Mesenchymal stem cell (in vitro differentiated cells and primary cell): ENCODE data around the gene SEMA6C.

ENCODE experiments used
- DNase-seq: peaks from one replicate; pipeline ENCODE4 v3.0.0-alpha.2; 2013
- H2AFZ ChIP-seq: one replicate; pipeline ENCODE4 v1.6.1; 2013; ENCODE audit warnings: low read depth, mild to moderate bottlenecking, control low read depth, inconsistent platforms, low read length, moderate library complexity
- H2AK5ac ChIP-seq: 2 replicates; pipeline ENCODE4 v1.6.1; 2013; ENCODE audit warnings: low read length, moderate library complexity, mild to moderate bottlenecking, inconsistent platforms; ENCODE audit not compliant: severe bottlenecking
- H2BK120ac ChIP-seq: one replicate; pipeline ENCODE4 v1.6.1; 2013; ENCODE audit warnings: low read depth, mild to moderate bottlenecking, inconsistent platforms, low read length, moderate library complexity
- H2BK12ac ChIP-seq, 2 experiments: one replicate each; pipeline ENCODE4 v1.6.1; 2013; ENCODE audit warnings: inconsistent platforms in 2 of 2, low read length in 2 of 2, mild to moderate bottlenecking in 2 of 2, moderate library complexity in 2 of 2, control low read depth in 1 of 2
- H2BK15ac ChIP-seq: one replicate; pipeline ENCODE4 v1.6.1; 2013; ENCODE audit warnings: mild to moderate bottlenecking, low read depth, inconsistent platforms; ENCODE audit not compliant: poor library complexity, severe bottlenecking
- H2BK5ac ChIP-seq: 2 replicates; pipeline ENCODE4 v1.6.1; 2013; ENCODE audit warnings: low read depth, mild to moderate bottlenecking, low read length, control low read depth, inconsistent platforms; ENCODE audit not compliant: poor library complexity, severe bottlenecking
- H3K14ac ChIP-seq, 2 experiments: one replicate each; pipeline ENCODE4 v1.6.1; 2013; ENCODE audit warnings: inconsistent platforms in 2 of 2, low read length in 2 of 2, control low read depth in 1 of 2, mild to moderate bottlenecking in 1 of 2, moderate library complexity in 1 of 2
- H3K18ac ChIP-seq, 2 experiments: one replicate each; pipeline ENCODE4 v1.6.1; 2013; ENCODE audit warnings: inconsistent platforms in 2 of 2, low read length in 2 of 2, control low read depth in 1 of 2, low read depth in 1 of 2, mild to moderate bottlenecking in 1 of 2
- H3K23ac ChIP-seq, 2 experiments: one replicate each; pipeline ENCODE4 v1.6.1; 2013; ENCODE audit warnings: inconsistent platforms in 2 of 2, low read length in 2 of 2, mild to moderate bottlenecking in 2 of 2, moderate library complexity in 2 of 2, control low read depth in 1 of 2
- H3K27ac ChIP-seq: 2 replicates; pipeline ENCODE4 v1.5.1; 2013; ENCODE audit warnings: mild to moderate bottlenecking, moderate library complexity, low read length, control low read depth, inconsistent platforms; ENCODE audit not compliant: poor library complexity, severe bottlenecking
- H3K27me3 ChIP-seq, 2 experiments: 2 replicates each; pipeline versions ENCODE4 v1.6.1 to v1.7.0; 2013; ENCODE audit warnings: low read length in 2 of 2, mild to moderate bottlenecking in 2 of 2, moderate library complexity in 2 of 2, control low read depth in 1 of 2, inconsistent platforms in 1 of 2; ENCODE audit not compliant: control insufficient read depth in 1 of 2, insufficient read depth in 1 of 2
- H3K36me3 ChIP-seq, 2 experiments: 2 replicates each; pipeline versions ENCODE4 v1.6.1 to v1.7.0; 2013; ENCODE audit warnings: low read length in 2 of 2, control low read depth in 1 of 2, inconsistent platforms in 1 of 2, low read depth in 1 of 2, mild to moderate bottlenecking in 1 of 2; ENCODE audit not compliant: insufficient read depth in 2 of 2, control insufficient read depth in 1 of 2
- H3K4ac ChIP-seq, 2 experiments: one replicate each; pipeline ENCODE4 v1.6.1; 2013; ENCODE audit warnings: inconsistent platforms in 2 of 2, low read length in 2 of 2, mild to moderate bottlenecking in 2 of 2, moderate library complexity in 2 of 2, control low read depth in 1 of 2, low read depth in 1 of 2
- H3K4me1 ChIP-seq: 2 replicates; pipeline ENCODE4 v1.6.1; 2013; ENCODE audit warnings: low read depth, low read length, control low read depth; ENCODE audit not compliant: control insufficient read depth, insufficient read depth
- H3K4me2 ChIP-seq: 2 replicates; pipeline ENCODE4 v1.6.1; 2013; ENCODE audit warnings: low read length, mild to moderate bottlenecking, inconsistent platforms; ENCODE audit not compliant: poor library complexity, severe bottlenecking
- H3K4me3 ChIP-seq, 2 experiments: 2 replicates each; pipeline versions ENCODE4 v1.5.1 to v1.7.0; 2013; ENCODE audit warnings: low read length in 2 of 2, mild to moderate bottlenecking in 2 of 2, control low read depth in 1 of 2, low read depth in 1 of 2; ENCODE audit not compliant: insufficient read depth in 1 of 2
- H3K79me1 ChIP-seq: replicated peaks from 2 replicates; pipeline ENCODE4 v1.6.1; 2013; ENCODE audit warnings: mild to moderate bottlenecking, control low read depth, low read length, inconsistent platforms; ENCODE audit not compliant: poor library complexity, severe bottlenecking
- H3K9ac ChIP-seq: 2 replicates; pipeline ENCODE4 v1.7.0; 2013; ENCODE audit warnings: mild to moderate bottlenecking, low read length, moderate library complexity
- H3K9me3 ChIP-seq: 2 replicates; pipeline ENCODE4 v1.7.0; 2013; ENCODE audit warnings: mild to moderate bottlenecking, low read length; ENCODE audit not compliant: control insufficient read depth
- H4K8ac ChIP-seq: one replicate; pipeline ENCODE4 v1.6.1; 2013; ENCODE audit warnings: inconsistent platforms, mild to moderate bottlenecking, low read length, moderate library complexity
- H4K91ac ChIP-seq: one replicate; pipeline ENCODE4 v1.6.1; 2013; ENCODE audit warnings: mild to moderate bottlenecking, low read length, inconsistent platforms
- WGBS: methylation state at CpG from one replicate; pipeline ENCODE4 v1.1.7; 2013; ENCODE audit warnings: mixed read lengths; 5-methylcytosine and 5-hydroxymethylcytosine counted together

Gene SEMA6C

DNA sequence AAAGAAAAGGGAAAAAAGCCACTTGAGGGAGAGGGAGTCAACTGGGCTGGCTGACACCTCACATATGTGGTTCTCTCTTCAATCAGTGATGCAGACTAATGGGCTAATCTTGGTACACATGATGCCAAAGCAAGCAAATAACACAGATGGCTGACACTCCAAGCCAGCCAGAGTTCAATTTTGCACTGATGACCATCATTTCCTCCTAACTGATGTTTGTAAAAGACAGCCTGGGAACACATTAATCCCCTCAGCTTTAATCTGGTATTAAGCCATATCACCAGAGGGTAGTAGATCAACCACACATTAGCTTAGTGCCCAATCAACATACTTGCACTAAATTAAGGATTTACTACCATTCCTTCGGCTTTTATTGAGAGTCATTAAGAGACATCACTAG is 40.8 kb upstream of the SEMA6C start:
- H2BK5ac ChIP-seq: no peak overlapping the region
- no peak overlapping the region for H2AFZ ChIP-seq
- H4K91ac ChIP-seq: no peak overlapping the region
- no peak overlapping the region for H3K4me2 ChIP-seq
- no peak overlapping the region for H2BK15ac ChIP-seq
- H3K79me1 ChIP-seq: peaks cover 25% of the 10 kb centered on the region
- H4K8ac ChIP-seq: no peak overlapping the region
- H3K23ac ChIP-seq: no peak overlapping the region
- H2BK120ac ChIP-seq: no peak overlapping the region
- H3K4ac ChIP-seq: no peak overlapping the region
- H3K18ac ChIP-seq: no peak overlapping the region
- H2AK5ac ChIP-seq: no peak overlapping the region
- no peak overlapping the region for H3K27ac ChIP-seq
- no peaks in the 10 kb centered on the region for H3K9me3 ChIP-seq
- no peak overlapping the region for H3K14ac ChIP-seq
- no peak overlapping the region for H3K9ac ChIP-seq
- no peak overlapping the region for H2BK12ac ChIP-seq
- H3K4me1 ChIP-seq: peaks cover 1% of the 10 kb centered on the region
- WGBS: no CpG with 5 or more reads among the region's 1 CpG
- H3K27me3 ChIP-seq: no peaks in the 10 kb centered on the region
- peaks cover 19 to 35% of the 10 kb centered on the region in 2 experiments for H3K36me3 ChIP-seq
- no peak overlapping the region for H3K4me3 ChIP-seq
- no peak for DNase-seq

DNA sequence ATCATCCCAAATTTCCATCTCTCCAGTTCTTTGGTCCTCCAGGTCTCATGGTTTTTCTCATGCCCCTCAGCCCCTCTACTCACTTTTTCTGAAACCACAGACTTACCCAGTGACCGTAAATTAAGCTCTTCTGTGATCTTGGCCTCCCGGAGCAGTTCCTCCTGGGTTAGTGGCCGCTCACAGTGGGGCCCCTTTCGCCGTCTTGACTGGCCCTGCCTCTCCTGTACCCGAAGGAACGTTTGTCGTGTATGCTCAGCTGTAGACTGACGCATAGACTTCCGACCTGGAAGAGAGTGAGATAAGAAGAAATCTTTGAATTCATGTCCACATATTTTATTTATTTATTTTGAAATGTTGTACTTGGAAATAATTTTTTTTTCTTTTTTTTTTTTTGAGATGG is 37.8 kb upstream of the SEMA6C start:
- H3K27me3 ChIP-seq: no peaks in the 10 kb centered on the region
- no peak overlapping the region for H3K27ac ChIP-seq
- no peak overlapping the region for H3K14ac ChIP-seq
- H3K36me3 ChIP-seq: peaks cover 46 to 63% of the 10 kb centered on the region in 2 experiments
- no peak overlapping the region for H2BK12ac ChIP-seq
- no peaks in the 10 kb centered on the region for H3K9me3 ChIP-seq
- DNase-seq: no peak
- no peak overlapping the region for H3K4ac ChIP-seq
- H2AK5ac ChIP-seq: no peak overlapping the region
- H2BK120ac ChIP-seq: no peak overlapping the region
- H2BK5ac ChIP-seq: no peak overlapping the region
- H4K8ac ChIP-seq: no peak overlapping the region
- H3K79me1 ChIP-seq: peaks cover 34% of the 10 kb centered on the region
- H3K4me2 ChIP-seq: no peak overlapping the region
- H4K91ac ChIP-seq: no peak overlapping the region
- H3K9ac ChIP-seq: no peak overlapping the region
- no peak overlapping the region for H3K23ac ChIP-seq
- no peak overlapping the region for H2AFZ ChIP-seq
- H3K4me1 ChIP-seq: no peaks in the 10 kb centered on the region
- H3K18ac ChIP-seq: no peak overlapping the region
- 98% methylated on average over 8 of the region's 10 CpGs for WGBS
- no peak overlapping the region for H3K4me3 ChIP-seq
- no peak overlapping the region for H2BK15ac ChIP-seq

DNA sequence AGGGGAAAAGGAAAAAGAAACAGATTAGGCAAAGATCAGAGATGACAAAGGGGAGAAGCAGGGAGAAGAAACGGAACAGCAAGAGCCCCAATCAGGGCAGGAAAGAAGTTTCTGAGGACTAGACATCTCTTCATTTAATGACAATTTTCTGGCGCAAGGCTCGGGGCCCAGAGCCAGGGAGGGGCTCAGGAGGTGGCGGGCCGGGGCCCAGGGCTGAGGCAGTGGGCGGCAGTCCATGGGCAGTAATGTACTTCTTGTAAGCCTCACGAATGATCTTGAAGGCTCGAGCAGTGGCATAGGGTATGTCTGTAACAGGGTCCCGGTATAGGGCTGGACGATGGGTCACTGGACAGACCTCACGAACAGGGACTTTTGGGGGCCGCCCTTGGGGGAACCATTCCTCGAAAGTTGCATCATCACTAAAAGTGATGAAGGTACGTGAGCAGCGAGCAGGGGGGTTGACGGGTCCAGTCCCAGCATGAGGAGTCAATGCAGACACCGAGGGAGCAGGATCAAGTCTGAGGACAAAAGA is 30.1 kb upstream of the SEMA6C start:
- no peak overlapping the region for H2AK5ac ChIP-seq
- H2AFZ ChIP-seq: no peak overlapping the region
- no peaks in the 10 kb centered on the region for H3K9me3 ChIP-seq
- no peak overlapping the region for H2BK15ac ChIP-seq
- peaks cover 10% of the 10 kb centered on the region for H3K79me1 ChIP-seq
- H3K4me2 ChIP-seq: no peak overlapping the region
- H3K4me1 ChIP-seq: no peaks in the 10 kb centered on the region
- H3K18ac ChIP-seq: no peak overlapping the region
- 97% methylated on average over 17 of the region's 17 CpGs for WGBS
- no peak overlapping the region for H2BK5ac ChIP-seq
- H4K8ac ChIP-seq: no peak overlapping the region
- H3K27me3 ChIP-seq: no peaks in the 10 kb centered on the region
- H3K4ac ChIP-seq: no peak overlapping the region
- no peak overlapping the region for H4K91ac ChIP-seq
- H2BK120ac ChIP-seq: no peak overlapping the region
- no peak for DNase-seq
- H3K27ac ChIP-seq: no peak overlapping the region
- no peak overlapping the region for H3K23ac ChIP-seq
- H2BK12ac ChIP-seq: no peak overlapping the region
- H3K14ac ChIP-seq: no peak overlapping the region
- H3K36me3 ChIP-seq: peaks cover 60 to 76% of the 10 kb centered on the region in 2 experiments
- H3K4me3 ChIP-seq: no peak overlapping the region
- H3K9ac ChIP-seq: no peak overlapping the region

DNA sequence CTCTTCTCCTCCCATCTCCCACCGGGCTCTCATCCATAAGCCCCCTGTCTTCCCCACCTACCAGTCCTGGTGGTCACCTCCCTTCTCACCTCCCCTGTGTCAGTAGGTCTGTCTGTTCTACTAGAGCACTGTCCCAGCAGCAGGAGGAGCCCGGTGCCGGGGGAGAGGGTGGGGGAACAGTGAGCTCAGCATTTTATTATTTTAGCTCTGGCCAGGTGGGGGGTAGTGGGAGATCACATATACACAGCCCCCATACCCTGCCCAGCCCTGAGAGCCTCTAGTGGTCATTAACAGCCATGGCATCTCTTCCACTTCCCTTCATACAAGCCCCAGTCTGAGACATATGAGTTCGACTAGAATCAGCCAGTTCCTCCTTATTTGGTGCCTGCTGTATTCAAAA is 29.4 kb upstream of the SEMA6C start, which contains the start of gene TMOD4:
Gene TMOD4, minus strand, starts transcription at position 119 of the 400 bp plus-strand sequence. CDS start 1,106 bp downstream, outside the sequence.
- no peak within 1 kb of the TSS for H3K14ac ChIP-seq
- no peak within 1 kb of the TSS for H3K23ac ChIP-seq
- H2BK120ac ChIP-seq: no peak within 1 kb of the TSS
- no peaks in the 10 kb centered on the region for H3K4me1 ChIP-seq
- H3K9ac ChIP-seq: peak within 1 kb of the TSS; percentile 12
- H3K36me3 ChIP-seq: peaks cover 60 to 76% of the 10 kb centered on the region in 2 experiments
- no peak within 1 kb of the TSS for H2BK15ac ChIP-seq
- H2BK12ac ChIP-seq: no peak within 1 kb of the TSS
- no peak within 1 kb of the TSS for H3K27ac ChIP-seq
- peaks cover 6% of the 10 kb centered on the region for H3K79me1 ChIP-seq
- DNase-seq: peak; percentile 19
- H3K4ac ChIP-seq: no peak within 1 kb of the TSS
- no peak within 1 kb of the TSS for H3K4me3 ChIP-seq
- H2AFZ ChIP-seq: no peak within 1 kb of the TSS
- H4K91ac ChIP-seq: no peak within 1 kb of the TSS
- no peak within 1 kb of the TSS for H3K4me2 ChIP-seq
- no peaks in the 10 kb centered on the region for H3K27me3 ChIP-seq
- no peak within 1 kb of the TSS for H4K8ac ChIP-seq
- no peaks in the 10 kb centered on the region for H3K9me3 ChIP-seq
- no peak within 1 kb of the TSS for H2BK5ac ChIP-seq
- H2AK5ac ChIP-seq: no peak within 1 kb of the TSS
- no peak within 1 kb of the TSS for H3K18ac ChIP-seq
- WGBS: 76% methylated on average over 2 of the region's 4 CpGs
